ENCODE measurements around the gene PPP1R14D. TPM values are rescaled to one million over a fixed set of nuclear protein-coding genes. Genes with fewer than 3 reads are reported as not detected.

The PPP1R14D gene
- polyA plus RNA-seq, 3 donors, result 0.13 to 1.2 TPM; not detected in 1

DNA sequence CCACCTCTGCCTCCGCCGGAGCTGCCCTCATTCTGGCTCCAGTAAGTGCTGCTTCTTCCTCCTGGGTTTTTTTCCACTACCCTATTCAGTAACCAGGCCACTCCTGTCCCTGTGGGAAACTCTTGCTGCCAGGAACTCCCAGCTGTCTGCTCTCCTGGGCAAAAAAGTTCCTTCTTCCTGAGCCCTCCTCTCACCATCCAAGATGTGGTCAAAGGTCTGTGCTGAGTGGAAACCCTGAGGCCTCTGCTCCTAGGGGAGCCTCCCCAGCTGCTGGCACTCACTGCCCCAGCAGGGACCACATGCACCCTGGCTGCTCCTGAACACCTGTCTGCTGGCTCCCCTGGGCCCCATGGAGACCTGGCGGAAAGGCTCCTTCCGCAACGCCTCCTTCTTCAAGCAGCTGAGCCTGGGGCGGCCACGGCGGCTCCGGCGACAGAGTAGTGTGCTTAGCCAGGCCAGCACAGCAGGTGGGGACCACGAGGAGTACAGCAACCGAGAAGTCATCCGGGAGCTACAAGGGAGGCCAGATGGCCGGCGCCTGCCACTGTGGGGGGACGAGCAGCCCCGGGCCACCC, 58.3 kb downstream of the PPP1R14D start:
- no peak overlapping the region for H3K27ac ChIP-seq (ENCODE audit: low read depth, low read length)
- 66 to 83% (median 71%) methylated on average over 14 to 17 of the region's 17 CpGs for WGBS, 3 donors

DNA sequence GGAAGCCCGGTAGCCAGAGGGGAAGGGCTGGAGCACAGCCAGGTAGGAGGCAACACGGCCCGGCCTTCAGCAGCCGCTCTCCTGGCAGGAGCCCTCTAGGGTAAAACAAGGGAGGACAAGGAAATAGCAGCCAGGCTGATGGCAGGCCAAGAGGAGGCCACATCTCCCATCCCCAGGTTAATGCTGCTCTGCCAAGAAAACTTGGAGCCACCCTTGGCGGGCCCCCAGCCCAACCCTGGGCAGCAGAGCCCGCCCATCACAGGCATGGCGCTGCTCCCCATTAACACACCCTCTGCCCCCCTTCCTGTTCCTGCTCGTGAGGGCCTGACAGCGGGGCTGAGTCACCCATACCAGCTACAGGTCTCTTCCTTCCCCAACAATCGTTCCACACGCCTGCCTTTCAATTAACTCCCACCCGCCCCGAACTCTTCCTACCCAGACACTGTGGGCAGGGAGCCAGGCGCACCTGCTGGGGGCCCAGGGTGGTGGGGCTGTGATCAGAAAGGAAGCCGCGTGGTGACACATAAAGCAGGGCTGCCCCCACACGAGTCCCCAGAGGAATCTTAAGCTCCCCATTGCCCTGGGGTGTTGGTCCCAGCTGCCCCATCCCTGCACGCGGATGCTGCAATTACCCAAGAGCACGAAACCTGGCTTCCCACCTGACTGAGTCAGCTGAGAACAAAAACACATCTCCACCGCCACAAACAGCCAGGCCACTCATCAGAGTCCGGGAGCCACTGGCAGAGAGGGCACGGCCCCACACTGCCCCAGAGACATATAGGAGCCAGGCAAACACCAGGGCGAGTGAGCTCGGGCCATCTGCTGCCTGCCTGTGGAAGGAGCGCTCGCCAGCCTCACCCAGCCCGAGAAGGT, 59.0 kb downstream of the PPP1R14D start, which contains the start of gene C15orf62:
Gene C15orf62, plus strand, starts transcription at position 707 of the 873 bp plus-strand sequence. CDS start 516 bp downstream, outside the sequence.
- H3K27ac ChIP-seq (ENCODE audit: low read depth, low read length), result no peak within 1 kb of the TSS
- 30 to 66% (median 33%) methylated on average over 28 of the region's 28 CpGs for WGBS, 3 donors

DNA sequence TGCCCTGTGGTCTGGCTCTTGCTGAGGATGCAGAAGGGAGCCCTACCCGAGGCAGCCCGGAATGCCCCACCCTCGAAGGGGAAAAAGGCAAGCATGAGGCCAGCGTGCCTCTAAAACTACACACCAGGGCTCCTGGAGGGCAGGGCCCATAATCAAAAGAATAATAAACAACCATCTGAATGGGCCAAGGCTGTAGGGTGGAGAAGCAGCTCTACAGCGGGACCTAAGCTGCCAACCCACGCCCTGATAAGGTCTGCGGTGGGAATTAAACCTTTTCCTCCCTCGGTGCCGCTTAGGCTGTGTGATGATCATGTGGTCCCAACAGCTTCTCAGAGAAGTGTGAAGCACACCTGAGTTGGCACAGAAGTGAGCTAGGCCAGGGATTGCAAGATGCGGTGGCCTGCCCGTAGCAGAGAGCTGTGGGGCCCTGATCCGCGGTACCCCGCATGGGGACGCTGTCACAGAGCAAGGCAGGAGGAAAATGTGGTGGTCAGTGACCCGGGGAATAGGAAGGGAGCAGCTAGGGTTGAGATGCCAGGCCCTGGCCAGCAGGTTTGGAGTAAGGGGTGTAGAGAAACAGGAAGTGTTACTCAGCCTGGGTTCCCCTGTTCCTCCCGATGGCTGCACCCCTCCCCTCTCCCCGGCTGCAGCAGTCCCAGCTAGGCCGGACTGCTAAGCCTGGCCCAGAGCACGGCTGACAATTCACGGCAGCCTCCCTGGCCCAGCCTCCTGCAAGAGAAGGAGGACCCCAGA, 59.8 kb downstream of the PPP1R14D start:
- no peak overlapping the region for H3K27ac ChIP-seq (ENCODE audit: low read depth, low read length)
- WGBS, 3 donors, result 52 to 82% (median 58%) methylated on average over 21 of the region's 21 CpGs

DNA sequence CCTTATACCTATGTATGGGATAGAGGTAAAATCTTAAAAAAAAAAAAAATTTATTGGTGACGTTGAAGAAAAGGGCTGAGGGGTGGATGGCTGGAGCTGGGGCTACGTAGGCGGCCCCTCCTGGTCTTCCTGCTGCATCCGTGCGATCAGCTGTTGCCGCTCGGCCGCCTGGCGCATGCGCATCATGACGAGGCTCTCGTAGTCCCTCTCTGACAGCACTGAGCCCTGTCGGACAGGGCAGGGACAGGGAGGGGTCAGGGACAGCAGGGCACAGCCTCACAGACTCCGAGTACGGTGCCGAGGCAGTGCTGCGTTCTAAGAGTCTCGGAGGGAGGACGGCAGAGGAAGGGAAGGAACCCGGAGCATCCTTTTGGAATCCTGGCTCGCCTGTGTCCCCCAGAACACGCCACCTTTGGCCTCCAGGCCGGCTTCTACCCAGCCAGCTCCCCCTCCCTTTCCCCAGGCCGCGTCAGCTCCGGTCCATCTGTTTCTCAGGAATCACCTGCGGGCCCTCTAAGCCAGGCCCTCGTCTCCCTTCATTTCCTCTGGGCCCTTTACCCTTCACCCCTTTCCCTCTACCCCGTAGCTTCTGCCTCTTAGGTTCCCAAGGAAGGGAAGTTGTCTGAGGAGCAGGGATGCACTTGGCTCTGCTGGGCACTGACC, 60.5 kb downstream of the PPP1R14D start:
- WGBS, 3 donors, result 71 to 92% (median 85%) methylated on average over 23 to 29 of the region's 29 CpGs
- H3K27ac ChIP-seq (ENCODE audit: low read depth, low read length), result no peak overlapping the region

DNA sequence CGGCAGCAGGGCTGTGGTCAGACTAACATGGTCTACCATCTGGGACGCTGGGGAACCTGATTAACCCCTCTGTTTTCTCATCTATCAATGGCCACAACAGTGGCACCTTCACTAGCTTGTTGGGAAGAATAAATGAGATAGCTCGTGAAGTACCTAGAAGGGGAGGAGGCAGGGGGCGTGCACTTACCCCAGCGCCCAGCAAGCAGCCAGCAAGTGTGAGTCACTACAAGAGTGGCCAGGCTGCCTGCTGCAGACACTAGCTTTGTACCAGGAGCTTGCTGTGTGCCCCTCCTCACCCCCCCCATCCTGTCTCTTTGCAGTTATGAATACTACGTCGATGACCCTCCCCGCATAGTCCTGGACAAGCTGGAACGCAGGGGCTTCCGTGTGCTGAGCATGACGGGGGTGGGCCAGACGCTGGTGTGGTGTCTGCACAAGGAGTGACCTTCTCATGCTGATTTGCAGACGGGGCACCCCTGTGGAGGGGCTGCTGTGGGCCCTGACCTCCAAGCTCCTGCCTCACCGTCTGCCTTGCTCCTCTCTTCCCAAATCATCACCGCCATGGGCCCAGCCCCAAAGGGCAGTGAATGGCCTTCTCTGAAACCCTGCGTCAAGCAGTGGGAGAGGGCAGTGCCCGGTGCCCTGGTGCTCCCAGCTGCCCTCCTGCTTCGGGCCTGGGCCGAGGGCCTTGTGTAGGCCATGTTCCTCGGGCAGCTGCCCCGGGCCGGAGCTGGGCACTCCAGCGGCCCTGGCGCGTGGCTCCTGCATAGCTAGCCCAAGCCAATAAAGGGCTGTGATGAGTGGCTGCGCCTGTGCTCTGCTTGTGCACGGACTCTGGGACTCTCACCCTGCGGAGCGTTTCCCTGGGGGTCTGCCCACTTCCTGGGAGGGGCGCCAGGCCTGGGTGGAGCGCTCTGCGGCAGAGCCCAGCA, 61.3 kb downstream of the PPP1R14D start:
- H3K27ac ChIP-seq (ENCODE audit: low read depth, low read length), result no peak overlapping the region
- 91 to 93% (median 92%) methylated on average over 32 of the region's 32 CpGs for WGBS, 3 donors

DNA sequence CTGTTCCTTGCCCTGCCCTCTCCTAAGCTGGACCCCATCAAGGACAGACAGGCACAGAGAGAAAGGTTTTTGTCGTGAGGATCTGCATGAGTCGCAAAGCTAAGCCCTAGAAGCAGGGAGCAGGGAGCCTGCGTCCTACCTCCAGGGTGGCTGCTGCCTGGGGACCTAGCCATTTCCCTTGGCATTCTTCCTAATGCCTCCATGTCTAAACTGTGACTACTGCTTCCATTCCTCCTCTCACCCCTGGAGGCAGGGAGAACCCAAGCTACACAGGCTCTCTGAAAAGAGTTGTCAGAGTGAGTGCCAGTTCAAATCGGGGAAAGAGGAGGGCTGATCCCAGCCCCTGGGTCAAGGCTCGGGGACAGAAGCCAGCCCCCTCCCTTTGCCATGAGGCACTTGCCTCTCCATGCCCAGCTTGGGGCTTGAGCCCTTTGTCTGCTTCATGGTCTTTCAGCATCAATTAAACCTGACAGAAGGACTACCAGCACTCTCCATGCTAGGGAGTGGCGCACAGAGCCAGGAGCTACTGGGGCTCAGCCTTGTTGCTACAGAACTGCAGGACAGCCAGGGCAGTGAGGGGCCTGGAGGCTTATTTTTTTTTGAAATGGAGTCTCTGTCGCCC, 62.2 kb downstream of the PPP1R14D start:
- WGBS, 3 donors, result 78 to 83% (median 79%) methylated on average over 7 of the region's 7 CpGs
- H3K27ac ChIP-seq (ENCODE audit: low read depth, low read length), result no peak overlapping the region

Other genes starting within 250 kb of the PPP1R14D start
- gene KNL1, start 234.5 kb downstream of the PPP1R14D start, polyA plus RNA-seq, result 1 to 10 TPM in 1 of 3 donors, under 1 TPM in 2; 0.12 to 1.3 (median 0.12) TPM
- 1 to 10 TPM in 1 of 3 donors, under 1 TPM in 2; 0.24 to 1.0 (median 0.31) TPM for gene RAD51, start 133.5 kb downstream of the PPP1R14D start, polyA plus RNA-seq
- gene RMDN3, start 73.5 kb downstream of the PPP1R14D start, polyA plus RNA-seq, result 10 to 100 TPM; 28.9 to 87.2 (median 41.9) TPM
- gene GCHFR, start 64.6 kb downstream of the PPP1R14D start, polyA plus RNA-seq, result 100 to 1,000 TPM in 1 of 3 donors, 10 to 100 TPM in 2; 17.7 to 125 (median 96.5) TPM
- gene C15orf62, start 58.7 kb downstream of the PPP1R14D start, polyA plus RNA-seq, result under 1 TPM; 0.17 to 0.67 (median 0.33) TPM
- 10 to 100 TPM; 12.0 to 14.2 (median 13.3) TPM for gene ZFYVE19, start 21.6 kb downstream of the PPP1R14D start, polyA plus RNA-seq
- gene DNAJC17, start 21.2 kb downstream of the PPP1R14D start, polyA plus RNA-seq, result 10 to 100 TPM; 22.4 to 41.5 (median 41.0) TPM
- 10 to 100 TPM in 1 of 3 donors, 1 to 10 TPM in 1, under 1 TPM in 1; 0.67 to 52.2 (median 6.2) TPM for gene SPINT1, start 15.3 kb upstream of the PPP1R14D start, polyA plus RNA-seq
- 10 to 100 TPM in 1 of 3 donors, under 1 TPM in 1, not detected in 1; 0.30 to 14.6 TPM for gene RHOV, start 45.5 kb upstream of the PPP1R14D start, polyA plus RNA-seq
- gene VPS18, start 65.7 kb upstream of the PPP1R14D start, polyA plus RNA-seq, result 1 to 10 TPM; 4.0 to 9.6 (median 6.9) TPM
- 10 to 100 TPM in 1 of 3 donors, 1 to 10 TPM in 2; 3.4 to 14.5 (median 7.2) TPM for gene DLL4, start 100.6 kb upstream of the PPP1R14D start, polyA plus RNA-seq
- 1 to 10 TPM; 4.8 to 9.4 (median 6.4) TPM for gene CHAC1, start 124.8 kb upstream of the PPP1R14D start, polyA plus RNA-seq

Data from adipose tissue (tissue), 3 donors.